ENCODE results near the gene CCDC70. TPM values are rescaled to one million over a fixed set of nuclear protein-coding genes. Genes with fewer than 3 reads are reported as not detected.

The CCDC70 gene
- not detected in 2 replicates for total RNA-seq

GRCh38 chr13:51861723-51862300 is at the start of gene CCDC70:
Gene CCDC70, plus strand, starts transcription at chr13:51861969. Its CDS starts 3,443 bp downstream, at chr13:51865412.
- peaks cover 7% of the 10 kb centered on the region for H3K27me3 Mint-ChIP-seq
- no peak within 1 kb of the TSS for H3K4me3 Mint-ChIP-seq
- no peaks in the 10 kb centered on the region for H3K36me3 Mint-ChIP-seq (ENCODE audit: low read depth)
- DNase-seq = no peak
- no peaks in the 10 kb centered on the region for H3K9me3 Mint-ChIP-seq
- intact Hi-C loops (cut with micrococcal nuclease) = no loop called here
- peaks cover 14% of the 10 kb centered on the region for H3K4me1 Mint-ChIP-seq
- no peak within 1 kb of the TSS for H3K27ac Mint-ChIP-seq

- H3K27ac Mint-ChIP-seq = no peak overlapping the region
- H3K4me3 Mint-ChIP-seq = no peak overlapping the region
- no peaks in the 10 kb centered on the region for H3K9me3 Mint-ChIP-seq
- DNase-seq = no peak
- intact Hi-C loops (cut with micrococcal nuclease) = loop anchor here (2.0 kb wide), 2 partner anchors 35 to 313 kb away; no protein-coding TSS in a partner anchor
- peaks cover 5% of the 10 kb centered on the region for H3K27me3 Mint-ChIP-seq
- H3K4me1 Mint-ChIP-seq = peaks cover 35% of the 10 kb centered on the region
- no peaks in the 10 kb centered on the region for H3K36me3 Mint-ChIP-seq (ENCODE audit: low read depth)
These were observed 47.7 kb upstream of the CCDC70 start for GRCh38 chr13:51814071-51814470.

GRCh38 chr13:51814825-51815650 is 46.7 kb upstream of the CCDC70 start:
- intact Hi-C loops (cut with micrococcal nuclease) = loop anchor here (1.0 to 5.0 kb wide), 6 partner anchors 11 to 386 kb away; partner anchors contain the start of genes ALG11, ATP7B and DHRS12
- Mint-ChIP-seq H3K4me3 (peak overlapping the region; percentile 33), H3K4me1 (peaks cover 45% of the 10 kb centered on the region), H3K27ac (peak overlapping the region; percentile 5), H3K36me3 (ENCODE audit: low read depth) (no peaks in the 10 kb centered on the region), H3K27me3 (peaks cover 5% of the 10 kb centered on the region), H3K9me3 (no peaks in the 10 kb centered on the region)
- peak; percentile 94 for DNase-seq

- Mint-ChIP-seq H3K27me3 (peaks cover 5% of the 10 kb centered on the region), H3K27ac (no peak overlapping the region), H3K36me3 (ENCODE audit: low read depth) (no peaks in the 10 kb centered on the region), H3K4me1 (peaks cover 53% of the 10 kb centered on the region), H3K4me3 (no peak overlapping the region), H3K9me3 (no peaks in the 10 kb centered on the region)
- no peak for DNase-seq
- intact Hi-C loops (cut with micrococcal nuclease) = loop anchor here (1.0 to 5.0 kb wide), 6 partner anchors 12 to 385 kb away; partner anchors contain the start of genes ALG11, ATP7B and DHRS12
These were observed 45.9 kb upstream of the CCDC70 start for GRCh38 chr13:51815848-51816247.

GRCh38 chr13:51816604-51817249 is 45.0 kb upstream of the CCDC70 start:
- Mint-ChIP-seq H3K4me1 (peaks cover 56% of the 10 kb centered on the region), H3K9me3 (no peaks in the 10 kb centered on the region), H3K36me3 (ENCODE audit: low read depth) (no peaks in the 10 kb centered on the region), H3K27me3 (peaks cover 5% of the 10 kb centered on the region), H3K4me3 (no peak overlapping the region), H3K27ac (no peak overlapping the region)
- intact Hi-C loops (cut with micrococcal nuclease) = loop anchor here (5.0 kb wide), 1 partner anchor 196 kb away; the partner anchor contains the start of genes ALG11 and ATP7B
- no peak for DNase-seq

- DNase-seq = no peak
- peaks cover 5% of the 10 kb centered on the region for H3K27me3 Mint-ChIP-seq
- intact Hi-C loops (cut with micrococcal nuclease) = loop anchor here (5.0 kb wide), 1 partner anchor 195 kb away; the partner anchor contains the start of genes ALG11 and ATP7B
- H3K27ac Mint-ChIP-seq = peak overlapping the region; percentile 56
- peaks cover 62% of the 10 kb centered on the region for H3K4me1 Mint-ChIP-seq
- H3K36me3 Mint-ChIP-seq (ENCODE audit: low read depth) = no peaks in the 10 kb centered on the region
- no peaks in the 10 kb centered on the region for H3K9me3 Mint-ChIP-seq
- H3K4me3 Mint-ChIP-seq = no peak overlapping the region
These were observed 44.1 kb upstream of the CCDC70 start for GRCh38 chr13:51817717-51818116.

- intact Hi-C loops (cut with micrococcal nuclease) = loop anchor here (5.0 kb wide), 1 partner anchor 194 kb away; the partner anchor contains the start of genes ALG11 and ATP7B
- no peak for DNase-seq
- no peaks in the 10 kb centered on the region for H3K36me3 Mint-ChIP-seq (ENCODE audit: low read depth)
- H3K4me3 Mint-ChIP-seq = no peak overlapping the region
- peaks cover 5% of the 10 kb centered on the region for H3K27me3 Mint-ChIP-seq
- H3K27ac Mint-ChIP-seq = peak overlapping the region; percentile 85
- H3K4me1 Mint-ChIP-seq = peaks cover 65% of the 10 kb centered on the region
- H3K9me3 Mint-ChIP-seq = no peaks in the 10 kb centered on the region
These were observed 43.5 kb upstream of the CCDC70 start for GRCh38 chr13:51818276-51818675.

GRCh38 chr13:51818781-51819511 is 42.8 kb upstream of the CCDC70 start:
- Mint-ChIP-seq H3K27me3 (peaks cover 5% of the 10 kb centered on the region), H3K4me3 (peak overlapping the region; percentile 41), H3K4me1 (peaks cover 68% of the 10 kb centered on the region), H3K27ac (peak overlapping the region; percentile 85), H3K9me3 (no peaks in the 10 kb centered on the region), H3K36me3 (ENCODE audit: low read depth) (no peaks in the 10 kb centered on the region)
- intact Hi-C loops (cut with micrococcal nuclease) = loop anchor here (1.0 to 5.0 kb wide), 4 partner anchors 17 to 193 kb away; partner anchors contain the start of genes ALG11 and ATP7B
- DNase-seq = peak; percentile 73

- H3K36me3 Mint-ChIP-seq (ENCODE audit: low read depth) = no peaks in the 10 kb centered on the region
- peaks cover 72% of the 10 kb centered on the region for H3K4me1 Mint-ChIP-seq
- no peak for DNase-seq
- peak overlapping the region; percentile 41 for H3K4me3 Mint-ChIP-seq
- H3K9me3 Mint-ChIP-seq = no peaks in the 10 kb centered on the region
- peak overlapping the region; percentile 85 for H3K27ac Mint-ChIP-seq
- H3K27me3 Mint-ChIP-seq = peaks cover 5% of the 10 kb centered on the region
- intact Hi-C loops (cut with micrococcal nuclease) = loop anchor here (1.0 to 5.0 kb wide), 4 partner anchors 17 to 193 kb away; partner anchors contain the start of genes ALG11 and ATP7B
These were observed 42.2 kb upstream of the CCDC70 start for GRCh38 chr13:51819544-51819943.

GRCh38 chr13:51820016-51820597 is 41.7 kb upstream of the CCDC70 start:
- H3K36me3 Mint-ChIP-seq (ENCODE audit: low read depth) = no peaks in the 10 kb centered on the region
- H3K27me3 Mint-ChIP-seq = peaks cover 5% of the 10 kb centered on the region
- no peak overlapping the region for H3K27ac Mint-ChIP-seq
- intact Hi-C loops (cut with micrococcal nuclease) = loop anchor here (5.0 to 10.0 kb wide), 2 partner anchors 372 to 635 kb away; partner anchors contain the start of genes CKAP2 and VPS36
- no peak overlapping the region for H3K4me3 Mint-ChIP-seq
- H3K9me3 Mint-ChIP-seq = no peaks in the 10 kb centered on the region
- no peak for DNase-seq
- H3K4me1 Mint-ChIP-seq = peaks cover 71% of the 10 kb centered on the region

GRCh38 chr13:51821606-51822005 is 40.2 kb upstream of the CCDC70 start:
- intact Hi-C loops (cut with micrococcal nuclease) = loop anchor here (5.0 to 10.0 kb wide), 2 partner anchors 371 to 633 kb away; partner anchors contain the start of genes CKAP2 and VPS36
- Mint-ChIP-seq H3K36me3 (ENCODE audit: low read depth) (no peaks in the 10 kb centered on the region), H3K4me1 (peaks cover 78% of the 10 kb centered on the region), H3K27ac (peak overlapping the region; percentile 79), H3K27me3 (peaks cover 5% of the 10 kb centered on the region), H3K4me3 (peak overlapping the region; percentile 76), H3K9me3 (no peaks in the 10 kb centered on the region)
- peak; percentile 81 for DNase-seq

- no peaks in the 10 kb centered on the region for H3K9me3 Mint-ChIP-seq
- H3K4me3 Mint-ChIP-seq = peak overlapping the region; percentile 76
- intact Hi-C loops (cut with micrococcal nuclease) = loop anchor here (5.0 to 10.0 kb wide), 2 partner anchors 370 to 633 kb away; partner anchors contain the start of genes CKAP2 and VPS36
- DNase-seq = no peak
- peaks cover 3% of the 10 kb centered on the region for H3K27me3 Mint-ChIP-seq
- H3K27ac Mint-ChIP-seq = peak overlapping the region; percentile 79
- peaks cover 82% of the 10 kb centered on the region for H3K4me1 Mint-ChIP-seq
- H3K36me3 Mint-ChIP-seq (ENCODE audit: low read depth) = no peaks in the 10 kb centered on the region
These were observed 39.5 kb upstream of the CCDC70 start for GRCh38 chr13:51822106-51822815.
